Erythroblast (primary cell): ENCODE results near the gene LCN2.

ENCODE experiments used
- GATA1 ChIP-seq: IDR thresholded peaks from 2 replicates; pipeline ENCODE4 v1.6.1; 2011; ENCODE audit warnings: low read depth, mild to moderate bottlenecking, control low read depth, low read length, moderate library complexity
- POLR2A ChIP-seq: IDR thresholded peaks from 2 replicates; pipeline ENCODE4 v1.6.1; 2011; ENCODE audit warnings: mild to moderate bottlenecking, low read length

DNA sequence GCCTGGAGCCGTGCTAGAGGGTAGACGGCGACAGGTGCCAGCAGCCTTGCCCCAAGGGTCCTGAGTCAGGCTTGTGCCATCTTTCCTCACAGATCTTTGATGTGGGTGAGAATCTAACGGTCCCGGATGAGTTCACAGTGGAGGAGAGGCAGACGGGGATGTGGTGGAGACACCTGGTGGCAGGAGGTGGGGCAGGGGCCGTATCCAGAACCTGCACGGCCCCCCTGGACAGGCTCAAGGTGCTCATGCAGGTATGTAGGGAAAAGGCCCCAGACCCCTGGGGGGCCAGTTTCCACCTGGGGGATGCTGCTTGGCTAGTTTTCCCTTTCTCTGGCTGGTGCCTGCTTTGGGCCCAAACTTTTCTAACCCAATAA is 45.7 kb upstream of the LCN2 start:
- TF ChIP-seq POLR2A, result no peak
- TF ChIP-seq GATA1, result no peak
